H1 (cell line): Measurements from ENCODE around the gene TPRN. TPM values are rescaled to one million over a fixed set of nuclear protein-coding genes. Genes with fewer than 3 reads are reported as not detected.

Source experiments
- ASH2L ChIP-seq: fragments of 200-600, 300-600 bp; sonication (generic); IDR thresholded peaks from one replicate; pipeline ENCODE4 v1.7.1; 2017; ENCODE audit warnings: low read length
- BACH1 ChIP-seq: IDR thresholded peaks from 2 replicates; pipeline ENCODE4 v1.6.1; 2012; ENCODE audit warnings: low read length, improper control_type of control experiment
- BCL11A ChIP-seq, 2 experiments: IDR thresholded peaks; one replicate each; pipeline ENCODE4 v1.6.1; 2011; ENCODE audit warnings: low read depth in 2 of 2, low read length in 2 of 2, mild to moderate bottlenecking in 2 of 2
- CBX5 ChIP-seq: fragments of 300-800, 300-1000 bp; sonication (generic); IDR thresholded peaks from 2 replicates; pipeline ENCODE4 v1.7.1; 2016; ENCODE audit warnings: antibody characterized with exemption, low read length, low read depth
- CEBPB ChIP-seq: IDR thresholded peaks from 2 replicates; pipeline ENCODE4 v1.6.1; 2012; ENCODE audit warnings: low read depth, low read length
- EGR1 ChIP-seq: IDR thresholded peaks from 2 replicates; pipeline ENCODE4 v1.6.1; 2011; ENCODE audit warnings: low read depth, low read length, borderline replicate concordance
- HDAC6 ChIP-seq: IDR thresholded peaks from one replicate; pipeline ENCODE4 v1.7.1; 2012; ENCODE audit warnings: low read depth, mild to moderate bottlenecking, inconsistent platforms, low read length, moderate library complexity
- JUND ChIP-seq: IDR thresholded peaks from 2 replicates; pipeline ENCODE4 v1.6.1; 2011; ENCODE audit warnings: mild to moderate bottlenecking, improper control_type of control experiment, low read length
- KDM1A ChIP-seq: fragments of 200-600, 300-600 bp; sonication (generic); IDR thresholded peaks from 2 replicates; pipeline ENCODE4 v1.7.1; 2016; ENCODE audit warnings: mild to moderate bottlenecking, low read length, borderline replicate concordance
- MAFK ChIP-seq: IDR thresholded peaks from 2 replicates; pipeline ENCODE4 v1.6.1; 2012; ENCODE audit warnings: low read depth, mild to moderate bottlenecking, improper control_type of control experiment, low read length
- NANOG ChIP-seq: IDR thresholded peaks from 2 replicates; pipeline ENCODE4 v1.6.1; 2011; ENCODE audit warnings: low read length, low read depth, mild to moderate bottlenecking, inconsistent platforms; ENCODE audit not compliant: insufficient read depth, poor library complexity, severe bottlenecking
- NRF1 ChIP-seq: IDR thresholded peaks from 2 replicates; pipeline ENCODE4 v1.6.1; 2011; ENCODE audit warnings: mild to moderate bottlenecking, low read depth, low read length, improper control_type of control experiment
- PHF8 ChIP-seq: fragments of 200-600 bp; sonication (generic); conservative IDR thresholded peaks from 2 replicates; pipeline ENCODE4 v1.7.1; 2012; ENCODE audit warnings: low read depth, mild to moderate bottlenecking, inconsistent platforms, low read length, moderate library complexity
- POU5F1 ChIP-seq: IDR thresholded peaks from 2 replicates; pipeline ENCODE4 v1.6.1; 2011; ENCODE audit warnings: low read depth, mild to moderate bottlenecking, low read length, moderate library complexity
- RNF2 ChIP-seq: fragments of 200-900, 300-1000 bp; sonication (generic); IDR thresholded peaks from 2 replicates; pipeline ENCODE4 v1.7.1; 2016; ENCODE audit warnings: borderline replicate concordance, low read depth, mild to moderate bottlenecking, antibody characterized with exemption, low read length; ENCODE audit not compliant: poor library complexity, severe bottlenecking; ENCODE audit errors: missing control alignments
- SAP30 ChIP-seq: fragments of 300-600 bp; sonication (generic); IDR thresholded peaks from 2 replicates; pipeline ENCODE4 v1.7.1; 2012; ENCODE audit warnings: low read length, moderate library complexity, mild to moderate bottlenecking, inconsistent platforms; ENCODE audit not compliant: insufficient read depth, insufficient replicate concordance
- SIN3A ChIP-seq, 2 experiments: IDR thresholded peaks in 1 of 2; conservative IDR thresholded peaks in 1 of 2; 2 replicates each; pipeline ENCODE4 v1.6.1; 2011 to 2012; ENCODE audit warnings: low read length in 2 of 2, improper control_type of control experiment in 1 of 2, low read depth in 1 of 2, mild to moderate bottlenecking in 1 of 2
- SP2 ChIP-seq: IDR thresholded peaks from 2 replicates; pipeline ENCODE4 v1.6.1; 2012; ENCODE audit warnings: mild to moderate bottlenecking, low read length, inconsistent platforms
- SP4 ChIP-seq: IDR thresholded peaks from 2 replicates; pipeline ENCODE4 v1.6.1; 2012; ENCODE audit warnings: low read length, inconsistent platforms
- TCF12 ChIP-seq: IDR thresholded peaks from 2 replicates; pipeline ENCODE4 v1.6.1; 2011; ENCODE audit warnings: low read depth, mild to moderate bottlenecking, low read length
- YY1 ChIP-seq: IDR thresholded peaks from 2 replicates; pipeline ENCODE4 v1.6.1; 2011; ENCODE audit warnings: low read depth, mild to moderate bottlenecking, low read length
- polyA plus RNA-seq, 7 experiments: library from polyadenylated mRNA; depleted of rRNA in 3 of 7; stranded (reverse) in 5 of 7; unstranded in 2 of 7; fragments of >200 nt in 5 of 7; fragments of 200-250 nt in 2 of 7; gene quantifications; 1 replicate in 5 of 7; 2 replicates in 1 of 7; 4 replicates in 1 of 7; pipeline versions ENCODE4 v1.2.1 to v1.2.3, GENCODE V29; 2011 to 2013; ENCODE audit warnings: missing spikeins in 2 of 7, mixed read lengths in 2 of 7
- total RNA-seq: library from RNA; stranded (reverse); fragmentation: NEBNext Ultra II Directional; extraction: Animal tissue kit (Norgen Biotek cat#: 25700); gene quantifications from 2 replicates; pipeline ENCODE4 v1.2.1, GENCODE V29; 2021
- TF ChIP-seq, protein P1 (sequence below): IDR thresholded peaks from 2 replicates; pipeline ENCODE4 v1.6.1; 2012; ENCODE audit warnings: inconsistent platforms
- TF ChIP-seq, protein P2 (sequence below): IDR thresholded peaks from 2 replicates; pipeline ENCODE4 v1.6.1; 2012; ENCODE audit warnings: inconsistent platforms

The TPRN gene
- total and polyA plus RNA-seq, 2 of the 8 experiments (the other 6 are each of a cell fraction or from before 2014, with no cell fraction given), result 9.7 to 23.2 TPM

DNA sequence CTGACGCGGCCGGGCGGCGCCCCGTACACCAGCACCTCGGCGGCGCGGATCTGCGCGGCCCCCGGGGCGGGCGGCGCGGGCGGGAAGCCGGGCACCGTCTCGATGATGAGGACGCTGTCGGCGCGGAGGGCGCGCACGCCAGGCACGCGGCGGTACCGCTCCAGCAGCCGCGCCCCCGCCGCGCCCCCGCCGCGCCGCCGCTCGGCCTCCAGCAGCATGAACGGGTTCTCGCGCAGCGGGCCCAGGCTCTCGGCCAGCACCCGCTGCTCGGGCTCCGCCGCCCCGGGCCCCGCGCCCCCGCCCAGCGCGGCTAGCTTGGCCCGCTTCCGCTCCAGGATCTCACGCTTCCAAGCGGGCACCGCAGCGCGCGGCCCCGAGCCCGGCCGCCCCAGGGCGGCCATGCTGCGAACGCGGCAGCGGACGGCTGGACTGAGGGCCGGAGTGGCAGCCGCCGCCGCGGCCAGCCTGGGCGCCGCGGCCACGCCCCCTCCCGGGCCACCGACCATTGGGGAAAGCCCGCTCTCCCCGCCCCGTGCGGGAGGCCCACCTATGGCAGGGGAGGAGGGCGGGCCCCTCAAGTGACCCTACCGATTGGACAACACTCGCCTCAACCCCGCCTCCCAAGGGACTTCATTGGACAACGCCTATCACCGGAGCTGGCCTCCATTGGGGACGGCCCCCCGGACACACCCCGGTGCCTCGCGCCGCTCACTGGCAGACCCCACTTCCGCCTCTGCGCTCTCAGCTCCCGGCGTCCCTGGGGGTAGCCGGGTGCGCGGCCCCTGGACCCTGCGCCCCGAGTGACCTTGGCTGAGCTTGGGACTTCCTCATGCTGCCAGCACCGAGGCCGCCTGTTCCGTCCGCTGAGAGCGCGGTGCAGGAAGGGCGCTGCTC lies at the start of gene TPRN (continued):
- TF ChIP-seq RNF2 (no peak), PHF8 (peak; percentile 71), POU5F1 (no peak), KDM1A (no peak), SIN3A (conservative IDR thresholded peaks at IDR 0.05 in 1 of 2, IDR thresholded peaks at IDR 0.05 in 1 of 2; ENCODE audit: low read depth in 1 of 2, low read length in 2 of 2) (peak; percentile 39 to 72; a peak in 2 of 4 replicates), EGR1 (0 out of 2 replicates have a peak, but pooled peaks have one; percentile 12), ASH2L (no peak), NRF1 (no peak), BACH1 (no peak), CBX5 (no peak), SP2 (peak; percentile 66), JUND (no peak), YY1 (peak; percentile 89; the same call in 1 of the 2 replicates), BCL11A (IDR thresholded peaks at IDR 0.05; ENCODE audit: low read depth in 2 of 2, low read length in 2 of 2) (no peak), CEBPB (no peak), NANOG (no peak), SP4 (peak; percentile 93), SAP30 (no peak), TCF12 (no peak), HDAC6 (no peak), MAFK (no peak)
- TF ChIP-seq, protein P1, sequence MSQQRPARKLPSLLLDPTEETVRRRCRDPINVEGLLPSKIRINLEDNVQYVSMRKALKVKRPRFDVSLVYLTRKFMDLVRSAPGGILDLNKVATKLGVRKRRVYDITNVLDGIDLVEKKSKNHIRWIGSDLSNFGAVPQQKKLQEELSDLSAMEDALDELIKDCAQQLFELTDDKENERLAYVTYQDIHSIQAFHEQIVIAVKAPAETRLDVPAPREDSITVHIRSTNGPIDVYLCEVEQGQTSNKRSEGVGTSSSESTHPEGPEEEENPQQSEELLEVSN, result no peak
- TF ChIP-seq, protein P2, sequence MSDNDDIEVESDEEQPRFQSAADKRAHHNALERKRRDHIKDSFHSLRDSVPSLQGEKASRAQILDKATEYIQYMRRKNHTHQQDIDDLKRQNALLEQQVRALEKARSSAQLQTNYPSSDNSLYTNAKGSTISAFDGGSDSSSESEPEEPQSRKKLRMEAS, result peak; percentile 58
